GM12875 (cell line): Measurements from ENCODE around the gene ZIK1.

Experiments used
- H3K4me3 ChIP-seq: one replicate; pipeline ENCODE4 v1.5.1; 2011; ENCODE audit warnings: low read depth, low read length, control low read depth
- CTCF ChIP-seq: IDR thresholded peaks from 2 replicates; pipeline ENCODE4 v1.5.1; 2011; ENCODE audit warnings: low read depth, mild to moderate bottlenecking, control low read depth, inconsistent platforms, low read length, moderate library complexity, borderline replicate concordance; ENCODE audit not compliant: insufficient read depth

Gene ZIK1

GRCh38 chr19:57606931-57607330 lies 23.0 kb downstream of the ZIK1 start:
- no peak for TF ChIP-seq CTCF
- H3K4me3 ChIP-seq, result no peak overlapping the region

GRCh38 chr19:57611113-57611512 lies 27.2 kb downstream of the ZIK1 start:
- no peak for TF ChIP-seq CTCF
- no peak overlapping the region for H3K4me3 ChIP-seq

GRCh38 chr19:57613941-57614743 lies 30.2 kb downstream of the ZIK1 start, which contains the start of gene ZNF134:
Gene ZNF134 (plus strand): TSS chr19:57614242. CDS start chr19:57619469, 5,227 bp downstream.
- peak within 1 kb of the TSS; percentile 88 for H3K4me3 ChIP-seq
- TF ChIP-seq CTCF, result no peak

GRCh38 chr19:57615346-57615745 lies 31.4 kb downstream of the ZIK1 start:
- H3K4me3 ChIP-seq, result no peak overlapping the region

GRCh38 chr19:57620673-57621348 lies 36.9 kb downstream of the ZIK1 start:
- no peak for TF ChIP-seq CTCF
- H3K4me3 ChIP-seq, result no peak overlapping the region

More at GRCh38 chr19:57615346-57615745, 31.4 kb downstream of the ZIK1 start:
- TF ChIP-seq CTCF, result no peak

- no peak for TF ChIP-seq CTCF
- H3K4me3 ChIP-seq, result no peak overlapping the region
These were observed 39.1 kb downstream of the ZIK1 start for GRCh38 chr19:57623091-57623490.
